Measurements from ENCODE around the gene PHC3. TPM values are rescaled to one million over a fixed set of nuclear protein-coding genes. Genes with fewer than 3 reads are reported as not detected.

Gene PHC3
- total and polyA plus RNA-seq, 2 donors (not counting 1 experiment from before 2014, with no cell fraction given): 36.0 to 63.2 TPM

GRCh38 chr3:170062068-170062467, 119.5 kb downstream of the PHC3 start:
- H3K4me3 ChIP-seq (replicated peaks in 1 of 4; ENCODE audit: control extremely low read depth in 1 of 4, insufficient read depth in 1 of 4, low read depth in 3 of 4, low read length in 4 of 4): no peak overlapping the region
- no peak overlapping the region for H3K4me2 ChIP-seq (ENCODE audit: extremely low read depth, insufficient read depth, low read length)
- H3K36me3 ChIP-seq (ENCODE audit: control insufficient read depth, insufficient read depth, low read length): no peaks in the 10 kb centered on the region
- H3K27ac ChIP-seq (ENCODE audit: insufficient read depth, low read length): no peak overlapping the region
- DNase-seq (ENCODE audit: low read depth in 2 of 2): no peak
- H3K9ac ChIP-seq (ENCODE audit: insufficient read depth, low read length): no peak overlapping the region
- no peaks in the 10 kb centered on the region for H3K27me3 ChIP-seq (ENCODE audit: control insufficient read depth, insufficient read depth, low read length)
- no peaks in the 10 kb centered on the region for H3K4me1 ChIP-seq (ENCODE audit: control insufficient read depth, extremely low read depth, insufficient read depth, low read length)
- H3K79me2 ChIP-seq (ENCODE audit: control insufficient read depth, insufficient read depth, low read length): no peaks in the 10 kb centered on the region
- no peak overlapping the region for H2AFZ ChIP-seq (ENCODE audit: low read length)
- no peak for TF ChIP-seq EZH2 (IDR thresholded peaks at IDR 0.05; ENCODE audit: low read length, missing control alignments)
- TF ChIP-seq, protein P1, sequence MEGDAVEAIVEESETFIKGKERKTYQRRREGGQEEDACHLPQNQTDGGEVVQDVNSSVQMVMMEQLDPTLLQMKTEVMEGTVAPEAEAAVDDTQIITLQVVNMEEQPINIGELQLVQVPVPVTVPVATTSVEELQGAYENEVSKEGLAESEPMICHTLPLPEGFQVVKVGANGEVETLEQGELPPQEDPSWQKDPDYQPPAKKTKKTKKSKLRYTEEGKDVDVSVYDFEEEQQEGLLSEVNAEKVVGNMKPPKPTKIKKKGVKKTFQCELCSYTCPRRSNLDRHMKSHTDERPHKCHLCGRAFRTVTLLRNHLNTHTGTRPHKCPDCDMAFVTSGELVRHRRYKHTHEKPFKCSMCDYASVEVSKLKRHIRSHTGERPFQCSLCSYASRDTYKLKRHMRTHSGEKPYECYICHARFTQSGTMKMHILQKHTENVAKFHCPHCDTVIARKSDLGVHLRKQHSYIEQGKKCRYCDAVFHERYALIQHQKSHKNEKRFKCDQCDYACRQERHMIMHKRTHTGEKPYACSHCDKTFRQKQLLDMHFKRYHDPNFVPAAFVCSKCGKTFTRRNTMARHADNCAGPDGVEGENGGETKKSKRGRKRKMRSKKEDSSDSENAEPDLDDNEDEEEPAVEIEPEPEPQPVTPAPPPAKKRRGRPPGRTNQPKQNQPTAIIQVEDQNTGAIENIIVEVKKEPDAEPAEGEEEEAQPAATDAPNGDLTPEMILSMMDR (conservative IDR thresholded peaks at IDR 0.05 in 1 of 2, IDR thresholded peaks at IDR 0.05 in 1 of 2; ENCODE audit: low read depth in 1 of 2, low read length in 2 of 2): no peak
- H4K20me1 ChIP-seq (ENCODE audit: control insufficient read depth, extremely low read depth, insufficient read depth, low read length): no peaks in the 10 kb centered on the region
- H3K9me3 ChIP-seq (ENCODE audit: control insufficient read depth, insufficient read depth, low read depth, low read length): no peaks in the 10 kb centered on the region

- no peaks in the 10 kb centered on the region for H3K36me3 ChIP-seq (ENCODE audit: control insufficient read depth, insufficient read depth, low read length)
Measured at GRCh38 chr3:170059447-170059846, 122.1 kb downstream of the PHC3 start.

DNA sequence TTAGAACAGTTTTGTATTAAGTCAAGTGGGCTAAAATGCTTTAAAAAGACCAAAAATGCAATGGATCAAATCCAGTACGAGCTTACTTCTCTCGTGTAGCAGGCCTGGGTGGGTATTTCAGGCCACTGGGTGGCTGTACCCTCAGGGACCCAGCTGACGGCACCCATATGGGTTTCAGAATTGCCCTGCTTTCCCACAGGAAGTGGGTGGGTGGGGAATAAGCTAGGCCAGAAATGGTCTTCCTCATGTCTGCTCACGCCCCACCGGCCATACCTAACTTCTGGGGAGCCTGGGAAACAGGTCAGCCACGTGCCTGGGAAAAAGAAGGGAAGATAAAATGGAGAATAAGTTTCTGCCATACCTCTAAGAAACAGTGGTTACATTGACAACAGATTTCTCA, 123.4 kb downstream of the PHC3 start:
- no peak overlapping the region for H3K4me2 ChIP-seq (ENCODE audit: extremely low read depth, insufficient read depth, low read length)
- H3K9me3 ChIP-seq (ENCODE audit: control insufficient read depth, insufficient read depth, low read depth, low read length): no peaks in the 10 kb centered on the region
- H3K27me3 ChIP-seq (ENCODE audit: control insufficient read depth, insufficient read depth, low read length): no peaks in the 10 kb centered on the region
- H3K27ac ChIP-seq (ENCODE audit: insufficient read depth, low read length): no peak overlapping the region
- H3K4me1 ChIP-seq (ENCODE audit: control insufficient read depth, extremely low read depth, insufficient read depth, low read length): no peaks in the 10 kb centered on the region
- H4K20me1 ChIP-seq (ENCODE audit: control insufficient read depth, extremely low read depth, insufficient read depth, low read length): no peaks in the 10 kb centered on the region
- no peak for TF ChIP-seq EZH2 (IDR thresholded peaks at IDR 0.05; ENCODE audit: low read length, missing control alignments)
- TF ChIP-seq, protein P1 (conservative IDR thresholded peaks at IDR 0.05 in 1 of 2, IDR thresholded peaks at IDR 0.05 in 1 of 2; ENCODE audit: low read depth in 1 of 2, low read length in 2 of 2): no peak
- no peak for DNase-seq (ENCODE audit: low read depth in 2 of 2)
- no peaks in the 10 kb centered on the region for H3K36me3 ChIP-seq (ENCODE audit: control insufficient read depth, insufficient read depth, low read length)
- no peak overlapping the region for H3K9ac ChIP-seq (ENCODE audit: insufficient read depth, low read length)
- H2AFZ ChIP-seq (ENCODE audit: low read length): no peak overlapping the region
- no peaks in the 10 kb centered on the region for H3K79me2 ChIP-seq (ENCODE audit: control insufficient read depth, insufficient read depth, low read length)
- H3K4me3 ChIP-seq (replicated peaks in 1 of 4; ENCODE audit: control extremely low read depth in 1 of 4, insufficient read depth in 1 of 4, low read depth in 3 of 4, low read length in 4 of 4): no peak overlapping the region

More at GRCh38 chr3:170059447-170059846, 122.1 kb downstream of the PHC3 start:
- Histone ChIP-seq H3K4me2 (ENCODE audit: extremely low read depth, insufficient read depth, low read length) (no peak overlapping the region), H3K79me2 (ENCODE audit: control insufficient read depth, insufficient read depth, low read length) (no peaks in the 10 kb centered on the region), H3K27me3 (ENCODE audit: control insufficient read depth, insufficient read depth, low read length) (no peaks in the 10 kb centered on the region), H3K9me3 (ENCODE audit: control insufficient read depth, insufficient read depth, low read depth, low read length) (no peaks in the 10 kb centered on the region), H3K27ac (ENCODE audit: insufficient read depth, low read length) (no peak overlapping the region), H3K4me3 (replicated peaks in 1 of 4; ENCODE audit: control extremely low read depth in 1 of 4, insufficient read depth in 1 of 4, low read depth in 3 of 4, low read length in 4 of 4) (no peak overlapping the region), H2AFZ (ENCODE audit: low read length) (no peak overlapping the region), H3K9ac (ENCODE audit: insufficient read depth, low read length) (no peak overlapping the region), H4K20me1 (ENCODE audit: control insufficient read depth, extremely low read depth, insufficient read depth, low read length) (no peaks in the 10 kb centered on the region), H3K4me1 (ENCODE audit: control insufficient read depth, extremely low read depth, insufficient read depth, low read length) (no peaks in the 10 kb centered on the region)
- no peak for DNase-seq (ENCODE audit: low read depth in 2 of 2)
- no peak for TF ChIP-seq EZH2 (IDR thresholded peaks at IDR 0.05; ENCODE audit: low read length, missing control alignments)
- TF ChIP-seq, protein P1 (conservative IDR thresholded peaks at IDR 0.05 in 1 of 2, IDR thresholded peaks at IDR 0.05 in 1 of 2; ENCODE audit: low read depth in 1 of 2, low read length in 2 of 2): no peak
